Stomach (tissue), 9 donors: ENCODE results near the gene EFNA3. TPM values are rescaled to one million over a fixed set of nuclear protein-coding genes. Genes with fewer than 3 reads are reported as not detected.

Source experiments
- DNase-seq, 2 donors: peaks; one replicate each; pipeline versions ENCODE4 v3.0.0 to v3.0.0-alpha.2; 2013 to 2019
- H3K27ac ChIP-seq, 5 donors: fragments of 200-600 bp in 4 of 5; sonication (generic) in 4 of 5; one replicate each; pipeline ENCODE4 v1.5.1; 2013 to 2019; ENCODE audit warnings: mild to moderate bottlenecking in 1 of 5, moderate library complexity in 1 of 5
- H3K27me3 ChIP-seq, 3 donors: fragments of 200-600 bp; sonication (generic); one replicate each; pipeline ENCODE4 v1.5.1; 2017 to 2019; ENCODE audit warnings: mixed run types in 1 of 3
- H3K36me3 ChIP-seq, 4 donors: fragments of 200-600 bp; sonication (generic); 1 replicate in 3 of 4; 2 replicates in 1 of 4; pipeline ENCODE4 v1.5.1; 2016 to 2019
- H3K4me1 ChIP-seq, 4 donors: fragments of 200-600 bp; sonication (generic); one replicate each; pipeline ENCODE4 v1.5.1; 2016 to 2019
- H3K4me3 ChIP-seq, 4 donors: fragments of 200-600 bp; sonication (generic) in 3 of 4; one replicate each; pipeline ENCODE4 v1.5.1; 2016 to 2019; ENCODE audit warnings: mild to moderate bottlenecking in 1 of 4
- H3K9me3 ChIP-seq, 4 donors: fragments of 200-600 bp; sonication (generic); one replicate each; pipeline ENCODE4 v1.5.1; 2016 to 2019
- EP300 ChIP-seq: sonication (generic); formaldehyde crosslinking; IDR thresholded peaks from one replicate; pipeline ENCODE4 v1.6.1; 2017; ENCODE audit warnings: antibody characterized with exemption
- POLR2A ChIP-seq, 4 donors: fragments of 450-650 bp; IDR thresholded peaks; one replicate each; pipeline ENCODE4 v1.6.1; 2016; ENCODE audit warnings: antibody characterized with exemption in 4 of 4, control low read depth in 2 of 4, mild to moderate bottlenecking in 1 of 4, moderate library complexity in 1 of 4
- POLR2AphosphoS5 ChIP-seq, 3 donors: sonication (generic); formaldehyde crosslinking; IDR thresholded peaks; one replicate each; pipeline ENCODE4 v1.6.1; 2016; ENCODE audit warnings: antibody characterized with exemption in 3 of 3
- WGBS, 5 donors: extraction: QIAGEN DNeasy Blood & Tissue Kit in 3 of 5; methylation state at CpG; one replicate each; pipeline versions ENCODE4 v1.1.5 to v1.1.7; 2013 to 2018; 5-methylcytosine and 5-hydroxymethylcytosine counted together
- intact Hi-C: fragments of 100-400 bp; cut with DNase I; formaldehyde crosslinking; loops from one replicate; pipeline ENCODE4 v1.15.1; 2023; ENCODE audit warnings: low total_unique reads
- polyA plus RNA-seq, 3 donors: library from polyadenylated mRNA; stranded (reverse); fragments of 200-250 nt; gene quantifications; one replicate each; pipeline ENCODE4 v1.2.3, GENCODE V29; 2013
- total RNA-seq, 5 donors: library from RNA; depleted of rRNA; stranded (reverse); fragments of >200 nt; gene quantifications; one replicate each; pipeline versions ENCODE4 v1.1.0 to v1.2.3, GENCODE V29; 2014 to 2016
- TF ChIP-seq, protein P1 (sequence below), 7 experiments: fragments of 450-650 bp in 4 of 7; fragments of 200-600 bp in 3 of 7; sonication (generic) in 3 of 7; IDR thresholded peaks; one replicate each; pipeline ENCODE4 v1.5.1; 2016 to 2019; ENCODE audit warnings: antibody characterized with exemption in 7 of 7, control low read depth in 2 of 7, mild to moderate bottlenecking in 1 of 7
- donor health status: healthy with polysubstance abuse.
- donor health status: Bipolar disorder and iron deficiency.
- donor health status: healthy.

EFNA3 gene
- total and polyA plus RNA-seq, 8 donors, result 0.76 to 4.9 (median 1.5) TPM; not detected in 5

DNA sequence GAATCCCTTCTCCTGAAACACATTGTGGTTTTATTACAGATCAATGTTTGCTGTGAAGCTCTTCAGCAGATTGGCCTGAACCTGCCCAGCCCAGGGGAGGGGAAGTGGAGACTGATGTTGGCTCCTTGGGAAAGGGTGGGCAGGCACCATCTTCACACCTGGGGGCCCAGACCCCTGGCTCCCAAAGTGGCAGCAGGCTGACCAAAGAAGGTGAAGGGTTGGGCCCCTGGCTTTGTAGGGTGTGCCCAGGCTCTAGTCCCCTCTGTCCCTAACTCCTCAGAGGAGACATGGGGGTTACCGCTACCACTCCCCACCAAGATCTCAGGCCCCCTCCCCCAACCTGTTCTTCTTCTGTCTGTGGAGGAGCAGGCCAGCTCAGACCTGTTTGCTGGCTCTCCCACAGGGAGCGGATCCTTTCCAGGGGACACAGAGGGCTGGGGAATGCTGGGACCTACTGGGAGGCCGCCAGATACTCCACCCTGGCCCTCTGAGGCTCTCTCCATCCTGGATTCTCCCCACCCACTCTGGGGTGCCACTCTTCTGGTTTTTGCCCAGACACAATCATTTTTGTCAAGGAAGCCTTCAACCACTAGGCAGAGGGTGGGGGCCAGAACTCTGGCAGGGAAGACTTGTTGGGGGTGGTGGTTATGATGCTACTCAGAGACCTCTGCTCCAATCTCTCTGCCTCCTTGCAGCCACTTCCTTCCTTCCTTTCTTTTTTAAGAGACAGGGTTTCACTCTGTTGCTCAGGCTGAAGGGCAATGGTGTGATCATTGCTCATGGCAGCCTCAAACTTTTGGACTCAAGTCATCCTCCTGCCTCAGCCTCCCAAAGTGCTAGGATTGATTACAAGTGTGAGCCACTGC is 5.0 kb upstream of the EFNA3 start:
- Histone ChIP-seq H3K4me1 (peaks cover 19 to 34% (median 28%) of the 10 kb centered on the region in 4 donors), H3K27ac (no peak overlapping the region), H3K4me3 (no peak overlapping the region), H3K27me3 (peaks cover 0 to 3% (median 1%) of the 10 kb centered on the region in 3 donors), H3K9me3 (no peaks in the 10 kb centered on the region), H3K36me3 (peaks cover 0 to 11% (median 8%) of the 10 kb centered on the region in 4 donors)
- intact Hi-C loops, result no loop called here
- TF ChIP-seq POLR2AphosphoS5 (IDR thresholded peaks at IDR 0.05) (no peak), POLR2A (IDR thresholded peaks at IDR 0.05) (no peak), EP300 (no peak)
- TF ChIP-seq, protein P1, sequence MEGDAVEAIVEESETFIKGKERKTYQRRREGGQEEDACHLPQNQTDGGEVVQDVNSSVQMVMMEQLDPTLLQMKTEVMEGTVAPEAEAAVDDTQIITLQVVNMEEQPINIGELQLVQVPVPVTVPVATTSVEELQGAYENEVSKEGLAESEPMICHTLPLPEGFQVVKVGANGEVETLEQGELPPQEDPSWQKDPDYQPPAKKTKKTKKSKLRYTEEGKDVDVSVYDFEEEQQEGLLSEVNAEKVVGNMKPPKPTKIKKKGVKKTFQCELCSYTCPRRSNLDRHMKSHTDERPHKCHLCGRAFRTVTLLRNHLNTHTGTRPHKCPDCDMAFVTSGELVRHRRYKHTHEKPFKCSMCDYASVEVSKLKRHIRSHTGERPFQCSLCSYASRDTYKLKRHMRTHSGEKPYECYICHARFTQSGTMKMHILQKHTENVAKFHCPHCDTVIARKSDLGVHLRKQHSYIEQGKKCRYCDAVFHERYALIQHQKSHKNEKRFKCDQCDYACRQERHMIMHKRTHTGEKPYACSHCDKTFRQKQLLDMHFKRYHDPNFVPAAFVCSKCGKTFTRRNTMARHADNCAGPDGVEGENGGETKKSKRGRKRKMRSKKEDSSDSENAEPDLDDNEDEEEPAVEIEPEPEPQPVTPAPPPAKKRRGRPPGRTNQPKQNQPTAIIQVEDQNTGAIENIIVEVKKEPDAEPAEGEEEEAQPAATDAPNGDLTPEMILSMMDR (IDR thresholded peaks at IDR 0.05), result no peak
- DNase-seq, result no peak
- WGBS, 5 donors, result 87 to 98% (median 94%) methylated on average over 3 of the region's 3 CpGs

DNA sequence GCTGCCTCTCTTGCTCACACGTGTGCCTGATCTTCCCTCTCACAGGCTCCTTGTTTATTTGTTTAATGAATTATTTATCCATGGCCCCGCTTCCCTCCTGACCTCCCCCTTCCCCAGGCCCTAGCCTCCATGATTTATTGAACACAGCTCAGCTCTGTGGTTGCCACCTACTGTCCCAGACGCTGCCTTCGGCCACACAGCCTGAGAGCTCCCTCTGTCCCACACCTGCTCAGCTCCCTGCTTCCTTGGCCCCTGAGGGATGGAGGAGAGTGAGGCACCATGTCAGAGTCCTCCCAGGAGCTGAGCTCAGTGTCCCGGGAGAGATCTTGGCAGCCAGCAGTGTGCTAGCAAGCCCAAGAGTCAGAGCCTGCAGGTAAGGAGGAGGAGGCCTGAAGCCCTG is 3.1 kb upstream of the EFNA3 start:
- Histone ChIP-seq H3K27me3 (peaks cover 8 to 22% (median 21%) of the 10 kb centered on the region in 3 donors), H3K27ac (no peak overlapping the region), H3K9me3 (no peaks in the 10 kb centered on the region), H3K4me1 (peaks cover 31 to 42% (median 39%) of the 10 kb centered on the region in 4 donors), H3K4me3 (no peak overlapping the region), H3K36me3 (no peaks in the 10 kb centered on the region)
- WGBS, 5 donors, result 56 to 71% (median 58%) methylated on average over 5 of the region's 5 CpGs
- DNase-seq, result no peak
- TF ChIP-seq, protein P1 (IDR thresholded peaks at IDR 0.05), result no peak
- TF ChIP-seq POLR2AphosphoS5 (IDR thresholded peaks at IDR 0.05) (no peak), EP300 (no peak)
- intact Hi-C loops, result no loop called here

DNA sequence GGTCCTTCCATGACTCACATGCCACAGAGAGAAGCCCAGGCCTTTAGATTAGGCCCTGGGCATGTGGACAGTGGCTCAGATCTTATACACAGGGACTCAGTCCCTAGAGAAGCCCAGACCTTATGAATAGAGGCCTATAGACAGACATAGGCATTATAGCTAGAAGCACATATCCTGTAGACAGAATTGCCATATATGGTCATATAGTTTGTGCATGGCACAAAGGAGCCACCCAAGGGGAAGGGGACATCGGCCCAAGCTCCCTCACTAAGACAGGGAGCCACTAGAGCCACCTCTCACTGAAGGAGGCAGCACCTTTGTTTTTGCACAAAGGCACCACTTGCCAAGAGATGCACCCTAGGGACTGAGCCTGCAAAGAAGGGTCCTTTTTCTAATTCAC is 2.3 kb upstream of the EFNA3 start:
- WGBS, 5 donors, result 60 to 92% (median 85%) methylated on average over 1 of the region's 1 CpG
- intact Hi-C loops, result no loop called here

DNA sequence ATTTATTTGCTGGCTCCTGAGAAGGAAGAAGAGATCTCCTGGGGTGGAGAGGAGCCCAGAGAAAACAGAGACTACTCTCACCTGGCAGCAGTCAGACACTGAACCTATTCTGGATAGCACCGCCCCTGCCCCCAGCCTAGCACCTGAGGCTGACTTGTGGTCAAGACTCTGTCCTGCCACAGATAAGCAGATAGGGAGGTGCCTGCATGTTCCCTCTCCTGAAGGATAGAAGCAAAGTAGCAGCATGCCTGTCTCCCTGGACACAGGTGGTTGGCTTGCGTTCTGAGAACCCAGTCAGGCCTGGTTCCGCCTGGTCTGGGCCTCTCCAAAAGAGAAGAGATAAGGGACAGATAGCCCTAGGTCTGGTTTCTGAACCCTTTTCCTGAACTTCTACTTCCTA is 1.3 kb upstream of the EFNA3 start:
- H3K9me3 ChIP-seq, result no peaks in the 10 kb centered on the region
- H3K27ac ChIP-seq, result no peak overlapping the region
- H3K4me1 ChIP-seq, result peaks cover 40 to 46% (median 44%) of the 10 kb centered on the region in 4 donors
- peaks cover 19 to 40% (median 39%) of the 10 kb centered on the region in 3 donors for H3K27me3 ChIP-seq
- DNase-seq, result no peak
- no peaks in the 10 kb centered on the region for H3K36me3 ChIP-seq
- TF ChIP-seq, protein P1 (IDR thresholded peaks at IDR 0.05), result no peak
- TF ChIP-seq POLR2A (IDR thresholded peaks at IDR 0.05) (no peak), POLR2AphosphoS5 (IDR thresholded peaks at IDR 0.05) (no peak), EP300 (no peak)
- H3K4me3 ChIP-seq, result no peak overlapping the region
- WGBS, 5 donors, result 49 to 82% (median 61%) methylated on average over 3 of the region's 3 CpGs
- intact Hi-C loops, result no loop called here

More for the DNA sequence above, 2.3 kb upstream of the EFNA3 start:
- Histone ChIP-seq H3K4me3 (no peak overlapping the region), H3K9me3 (no peaks in the 10 kb centered on the region), H3K27ac (no peak overlapping the region), H3K36me3 (no peaks in the 10 kb centered on the region), H3K4me1 (peaks cover 32 to 42% (median 39%) of the 10 kb centered on the region in 4 donors), H3K27me3 (peaks cover 15 to 31% (median 29%) of the 10 kb centered on the region in 3 donors)
- DNase-seq, result no peak
- TF ChIP-seq POLR2A (IDR thresholded peaks at IDR 0.05) (no peak), EP300 (no peak)
